NCI-H2107 (cell line): ENCODE results near the gene BCL11B.

Experiments
- DNase-seq: peaks from one replicate; lab custom pipeline; 2025; lab: John Stamatoyannopoulos, UW

The BCL11B gene

DNA sequence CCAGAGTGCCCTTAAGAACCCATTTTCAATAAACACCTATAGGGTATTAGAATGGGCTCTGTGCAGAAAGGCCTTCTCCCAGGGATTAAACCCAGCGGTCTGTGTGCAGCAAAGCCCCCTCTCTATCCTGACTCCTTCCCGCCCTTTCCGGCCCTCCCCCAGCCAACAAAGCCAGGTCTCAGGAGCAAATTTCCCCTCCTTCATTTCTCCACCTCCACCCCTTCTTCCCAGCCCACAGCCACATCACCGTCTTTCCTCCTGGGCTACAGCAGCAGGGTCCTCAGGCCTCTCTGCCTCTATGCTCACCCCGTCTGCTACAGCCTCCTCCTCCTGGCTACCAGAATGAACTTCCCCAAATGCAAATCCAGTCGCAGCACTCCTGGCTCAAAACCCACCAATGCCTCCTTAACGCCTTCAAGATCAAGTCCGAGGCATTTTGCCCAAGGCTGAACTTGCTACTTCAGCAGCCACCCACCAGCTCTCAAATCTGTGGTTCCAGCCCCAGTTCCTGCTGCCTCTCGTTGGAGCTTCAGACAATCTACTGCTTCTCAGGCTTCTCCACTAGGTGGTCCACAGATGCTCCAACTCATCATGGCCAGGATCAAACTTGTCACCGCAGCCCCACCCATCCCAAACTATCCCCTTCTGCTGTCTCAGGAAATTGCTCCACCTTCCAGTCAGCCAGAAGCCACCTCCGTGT is 134.8 kb downstream of the BCL11B start:
- DNase-seq: no peak

GRCh38 chr14:99136401-99136800 is 135.6 kb downstream of the BCL11B start:
- no peak for DNase-seq

GRCh38 chr14:99136047-99136400 is 136.0 kb downstream of the BCL11B start:
- no peak for DNase-seq

GRCh38 chr14:99134516-99135046 is 137.4 kb downstream of the BCL11B start:
- DNase-seq: no peak

DNA sequence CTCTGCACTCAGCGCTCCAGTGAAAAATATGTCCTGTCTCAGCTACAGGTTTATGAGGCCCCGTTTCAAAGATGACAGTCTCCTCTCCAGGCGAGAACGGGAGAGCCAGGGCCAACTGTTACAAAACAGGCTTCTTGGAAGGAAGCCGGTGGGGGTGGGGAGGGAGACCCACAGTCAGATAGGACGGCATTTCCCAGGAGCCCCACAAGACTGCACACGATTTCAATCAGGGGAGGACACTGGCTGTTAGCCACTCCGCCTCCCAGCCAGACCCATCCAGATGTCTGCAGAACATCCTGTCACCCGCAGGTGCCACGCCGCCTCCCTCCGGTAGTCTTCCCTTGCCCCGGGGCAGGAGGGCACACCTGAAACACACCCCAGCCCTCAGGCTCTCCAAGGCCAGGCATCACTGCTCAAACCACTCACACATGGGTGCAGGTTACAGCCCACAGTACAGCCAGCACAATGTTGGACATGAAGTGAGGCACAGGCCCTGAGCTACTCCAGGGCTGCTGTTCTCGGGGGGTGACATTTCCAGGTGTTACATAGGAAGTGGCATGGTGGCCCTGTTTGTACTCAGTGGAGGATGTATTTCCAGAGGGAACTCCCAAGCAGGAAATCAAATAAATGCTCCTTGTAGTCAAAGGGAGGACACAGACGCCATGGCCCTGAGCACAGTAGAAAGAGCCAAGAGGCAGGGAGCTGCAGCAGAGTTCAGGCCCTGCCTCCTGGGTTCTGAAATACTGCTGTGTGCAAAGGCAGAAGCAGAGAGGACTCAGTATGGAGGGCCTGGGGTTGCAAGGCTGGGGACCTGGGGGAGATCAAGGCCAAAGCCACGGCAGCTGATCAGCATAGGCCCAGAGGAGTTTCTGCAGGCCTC is 138.1 kb downstream of the BCL11B start:
- DNase-seq: no peak

- no peak for DNase-seq
Measured at GRCh38 chr14:99132821-99133635, 139.0 kb downstream of the BCL11B start.

- no peak for DNase-seq
Measured at GRCh38 chr14:99131632-99132271, 140.2 kb downstream of the BCL11B start.

- DNase-seq: no peak
Measured at GRCh38 chr14:99129998-99130397, 142.0 kb downstream of the BCL11B start.

- no peak for DNase-seq
Measured at GRCh38 chr14:99129211-99129696, 142.7 kb downstream of the BCL11B start.

- DNase-seq: no peak
Measured at GRCh38 chr14:99128185-99128584, 143.8 kb downstream of the BCL11B start.

DNA sequence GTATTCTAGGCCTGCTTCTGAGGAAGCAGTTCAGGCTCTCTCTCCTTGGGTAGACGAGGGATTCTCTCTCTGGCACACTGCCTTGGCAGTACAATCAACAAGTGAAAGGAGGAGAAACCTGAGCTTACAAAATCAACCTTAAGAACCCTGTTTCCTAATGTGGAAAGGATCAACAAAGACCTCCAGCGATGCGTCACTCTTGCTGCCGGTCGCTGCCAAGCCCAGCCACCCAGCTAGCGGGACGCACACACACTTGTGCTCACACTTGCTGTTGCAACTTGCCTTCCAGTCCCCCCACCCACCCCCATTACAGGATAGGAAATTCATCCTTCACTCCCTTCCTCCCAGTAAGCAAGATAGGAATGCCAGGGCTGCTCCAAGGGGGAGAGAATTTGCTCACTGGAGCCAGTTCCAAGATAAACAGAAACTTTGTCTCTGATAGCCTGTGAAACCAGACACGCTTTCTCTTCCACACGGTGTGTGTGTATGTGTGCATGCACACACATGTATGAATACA is 144.3 kb downstream of the BCL11B start:
- DNase-seq: peak; percentile 41

DNA sequence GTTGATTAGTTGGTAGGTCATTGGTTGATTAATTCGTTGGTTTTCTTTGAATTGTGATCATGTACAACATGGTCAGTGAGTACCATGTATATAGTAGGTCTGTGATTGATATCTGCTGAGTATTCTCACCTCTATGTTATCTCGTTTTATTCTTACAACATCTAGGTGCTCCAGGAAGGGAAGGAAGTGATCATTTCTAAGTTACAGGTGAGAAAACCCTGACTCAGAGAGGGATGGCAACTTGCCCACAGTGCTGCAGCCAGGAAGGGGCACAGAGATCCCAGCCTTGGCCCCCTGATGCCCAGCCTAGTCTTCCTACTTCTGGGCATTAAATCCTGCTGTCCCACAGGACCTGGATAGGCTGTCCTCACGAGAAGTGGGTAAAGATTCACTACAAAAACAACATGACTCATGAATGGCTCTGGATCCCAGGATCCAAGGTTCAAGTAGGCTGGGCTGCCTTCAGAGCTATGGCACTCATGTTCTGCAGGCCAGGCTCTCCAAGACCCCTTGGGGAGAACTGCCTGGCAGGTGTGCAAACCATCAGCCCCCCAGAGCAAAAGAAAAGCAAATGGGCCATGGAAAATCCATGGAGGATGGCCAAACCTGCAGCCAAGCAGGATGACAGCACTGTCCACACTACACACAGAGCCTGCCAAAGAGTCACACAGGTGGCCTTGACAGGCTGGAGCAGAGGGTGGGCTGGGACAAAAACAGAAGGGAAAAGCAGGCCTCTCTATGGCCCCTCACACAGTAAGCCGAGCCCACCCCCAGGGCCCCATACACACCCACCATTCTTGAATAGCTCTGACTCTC is 146.2 kb downstream of the BCL11B start:
- DNase-seq: no peak

DNA sequence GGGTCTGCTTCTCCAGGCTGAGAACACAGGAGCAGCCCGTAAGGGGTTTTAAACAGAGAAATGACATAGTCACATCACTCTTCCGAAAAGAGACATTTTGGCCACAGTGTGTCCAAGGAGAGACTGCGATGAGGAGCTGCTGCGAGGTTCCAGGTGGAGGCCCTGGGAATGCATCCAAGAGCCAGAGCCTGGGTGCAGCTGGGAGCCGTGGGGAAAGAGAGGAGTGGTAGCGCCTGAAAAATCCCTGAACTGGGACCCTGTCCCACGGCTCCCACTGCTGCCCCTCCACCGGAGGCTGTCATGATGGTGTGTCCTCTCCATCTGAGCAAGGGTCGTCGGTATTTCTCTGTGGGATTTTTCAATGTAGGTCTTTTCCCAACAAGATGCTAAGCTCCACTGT is 146.9 kb downstream of the BCL11B start:
- no peak for DNase-seq

DNA sequence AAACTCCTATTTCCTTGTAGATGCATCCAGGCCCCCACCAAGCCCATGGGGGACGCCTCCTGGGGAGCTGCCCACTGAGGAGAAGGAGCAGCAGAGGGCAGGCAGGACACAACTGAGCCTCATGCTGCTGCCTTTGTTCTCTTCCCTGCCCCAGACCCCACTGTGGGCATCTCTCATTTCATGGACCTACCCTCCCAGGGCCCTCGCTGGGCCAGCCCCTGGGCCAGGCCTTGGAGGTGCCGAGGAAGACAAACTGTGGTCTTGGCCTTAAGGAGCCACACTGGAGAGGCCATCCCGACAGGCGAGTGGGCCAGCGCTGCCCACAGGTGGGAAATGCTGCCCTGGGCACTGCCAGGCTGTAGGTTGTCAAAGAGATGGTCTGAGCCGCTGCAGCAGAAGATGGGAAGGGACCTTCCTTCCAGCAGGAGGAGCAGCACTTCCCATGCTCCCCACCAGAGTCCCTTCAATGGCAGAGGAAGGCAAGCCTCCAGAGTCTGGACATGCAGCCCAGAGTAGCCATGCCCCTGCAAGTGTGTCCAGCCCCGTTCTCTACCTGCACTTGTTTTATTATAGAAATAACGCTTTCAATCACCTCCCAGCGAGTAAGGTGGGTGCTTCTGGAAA is 147.4 kb downstream of the BCL11B start:
- no peak for DNase-seq

DNA sequence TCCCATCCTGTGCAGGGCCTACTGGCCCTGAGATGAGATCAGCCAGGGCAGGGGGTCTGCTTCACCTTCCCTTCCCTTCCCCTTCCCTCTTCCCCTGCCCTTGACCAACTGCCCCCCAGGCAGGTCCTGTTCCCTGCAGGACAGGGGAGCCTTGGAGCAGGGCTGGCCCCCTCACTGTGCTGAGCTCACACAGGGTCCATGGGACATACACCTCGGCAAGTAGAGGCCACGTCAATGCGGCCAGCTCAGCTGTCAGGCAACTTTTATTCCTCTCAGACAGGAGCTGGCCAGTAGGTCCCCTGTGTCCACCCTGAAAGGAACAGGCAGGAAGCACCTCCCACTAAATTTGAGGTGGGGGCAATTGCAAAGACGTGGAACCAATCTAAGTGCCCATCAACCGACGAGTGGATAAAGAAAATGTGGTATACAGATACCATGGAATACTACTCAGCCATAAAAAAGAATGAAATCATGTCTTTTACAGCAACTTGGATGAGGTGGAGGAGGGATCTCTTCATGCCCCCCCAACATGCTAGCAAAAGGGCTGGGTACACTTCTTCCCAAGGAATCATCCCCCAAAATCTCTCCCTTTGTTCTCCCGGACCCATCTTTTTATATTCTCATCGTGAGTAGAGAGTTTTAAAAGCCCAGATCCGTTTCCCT is 148.7 kb downstream of the BCL11B start:
- DNase-seq: no peak

GRCh38 chr14:99122521-99123125 is 149.4 kb downstream of the BCL11B start:
- no peak for DNase-seq

DNA sequence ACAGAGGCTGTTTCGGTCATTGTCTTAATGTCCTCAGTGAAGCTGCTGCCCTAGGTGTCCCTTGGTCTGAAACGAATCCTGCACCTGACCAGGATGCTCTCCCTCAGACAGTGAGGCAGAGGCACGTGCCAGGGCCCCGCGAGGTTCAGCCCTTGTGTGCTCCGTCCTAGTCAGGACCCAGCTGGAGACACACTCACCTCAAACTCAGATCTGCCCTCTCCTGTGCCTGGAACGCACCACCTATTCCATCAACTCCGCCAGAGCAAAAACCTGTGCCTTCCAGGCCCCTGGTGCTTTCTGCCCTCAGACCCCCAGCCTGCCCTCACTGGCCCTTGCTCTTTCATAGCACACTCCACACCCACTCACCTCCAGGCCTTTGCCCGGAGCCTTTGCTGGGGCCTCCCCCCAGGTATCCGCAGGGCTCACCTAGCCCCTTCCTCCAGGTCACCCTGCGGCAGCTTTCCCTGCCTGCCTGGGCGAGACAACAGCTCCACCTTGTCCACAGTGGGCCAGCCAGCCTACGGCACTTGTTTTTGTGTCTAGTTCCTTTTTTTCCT is 150.6 kb downstream of the BCL11B start:
- no peak for DNase-seq

GRCh38 chr14:99120526-99121318 is 151.3 kb downstream of the BCL11B start:
- no peak for DNase-seq
